GM23248 (cell line): ENCODE data around the gene RNF207. TPM values are rescaled to one million over a fixed set of nuclear protein-coding genes. Genes with fewer than 3 reads are reported as not detected.
A peak's percentile ranks its signal among the peaks of the same experiment; 100 is the strongest.

ENCODE experiments used
- DNase-seq: peaks from one replicate; pipeline ENCODE4 v3.0.0-alpha.2; 2015
- H2AFZ ChIP-seq: fragments of 200-600 bp; sonication (generic); 2 replicates; pipeline ENCODE4 v1.6.1; 2016; ENCODE audit warnings: antibody characterized with exemption
- H3F3A ChIP-seq: fragments of 200-600 bp; sonication (generic); 2 replicates; pipeline ENCODE4 v1.6.1; 2016; ENCODE audit warnings: mild to moderate bottlenecking, antibody characterized with exemption, mixed run types; ENCODE audit not compliant: insufficient read depth
- H3K27ac ChIP-seq: fragments of 200-600 bp; sonication (generic); 2 replicates; pipeline ENCODE4 v1.5.1; 2016; ENCODE audit warnings: mild to moderate bottlenecking
- H3K27me3 ChIP-seq: fragments of 200-600 bp; sonication (generic); replicated peaks from 2 replicates; pipeline ENCODE4 v1.6.1; 2016; ENCODE audit warnings: mild to moderate bottlenecking; ENCODE audit not compliant: insufficient read depth
- H3K36me3 ChIP-seq: fragments of 200-600 bp; sonication (generic); 2 replicates; pipeline ENCODE4 v1.6.1; 2016; ENCODE audit warnings: low read depth, mild to moderate bottlenecking
- H3K4me1 ChIP-seq: fragments of 200-600 bp; sonication (generic); 2 replicates; pipeline ENCODE4 v1.6.1; 2016; ENCODE audit warnings: mild to moderate bottlenecking; ENCODE audit not compliant: insufficient read depth
- H3K4me2 ChIP-seq: fragments of 200-600 bp; sonication (generic); one replicate; pipeline ENCODE4 v1.6.1; 2016; ENCODE audit warnings: mild to moderate bottlenecking; ENCODE audit not compliant: unreplicated experiment
- H3K4me3 ChIP-seq: fragments of 200-600 bp; sonication (generic); 2 replicates; pipeline ENCODE4 v1.5.1; 2016; ENCODE audit warnings: mild to moderate bottlenecking
- H3K79me2 ChIP-seq: fragments of 200-600 bp; sonication (generic); 2 replicates; pipeline ENCODE4 v1.6.1; 2016; ENCODE audit warnings: mild to moderate bottlenecking; ENCODE audit not compliant: insufficient read depth
- H3K9ac ChIP-seq: fragments of 200-600 bp; sonication (generic); 2 replicates; pipeline ENCODE4 v1.6.1; 2016; ENCODE audit warnings: mild to moderate bottlenecking
- H3K9me2 ChIP-seq: fragments of 200-600 bp; sonication (generic); 2 replicates; pipeline ENCODE4 v1.6.1; 2016; ENCODE audit warnings: mixed run types, mild to moderate bottlenecking, moderate library complexity; ENCODE audit not compliant: insufficient read depth
- H3K9me3 ChIP-seq: fragments of 200-600 bp; sonication (generic); one replicate; pipeline ENCODE4 v1.6.1; 2017; ENCODE audit warnings: low read depth
- H4K20me1 ChIP-seq: fragments of 200-600 bp; sonication (generic); 2 replicates; pipeline ENCODE4 v1.6.0; 2016; ENCODE audit not compliant: insufficient read depth
- EZH2 ChIP-seq: fragments of 200-600 bp; sonication (generic); IDR thresholded peaks from 2 replicates; pipeline ENCODE4 v1.6.1; 2018; ENCODE audit warnings: antibody characterized with exemption, mild to moderate bottlenecking; ENCODE audit not compliant: insufficient read depth, poor library complexity, severe bottlenecking
- EZH2phosphoT487 ChIP-seq: fragments of 200-600 bp; sonication (generic); IDR thresholded peaks from 2 replicates; pipeline ENCODE4 v1.6.1; 2018; ENCODE audit warnings: antibody characterized with exemption, moderate library complexity, mild to moderate bottlenecking, low read depth; ENCODE audit not compliant: insufficient read depth
- WGBS, 2 experiments: methylation state at CpG; one replicate each; pipeline ENCODE4 v1.1.6; 2015 to 2017; ENCODE audit warnings: low lambda C conversion rate in 2 of 2, low coverage in 1 of 2; ENCODE audit errors: missing lambda C conversion rate in 2 of 2; 5-methylcytosine and 5-hydroxymethylcytosine counted together
- in situ Hi-C: fragments of 300-500 bp; cut with MboI; formaldehyde crosslinking; loops from 2 replicates; pipeline ENCODE4 v1.15.0; 2020
- polyA plus RNA-seq: library from polyadenylated mRNA; unstranded; fragments of >200 nt; fragmentation: Nextera tagmentation; extraction: Ambion mirVana; gene quantifications from 2 replicates; pipeline ENCODE4 v1.2.1, GENCODE V29; 2016
- total RNA-seq: library from RNA; depleted of rRNA; stranded (reverse); fragments of >200 nt; shearing (Covaris generic); gene quantifications from 2 replicates; pipeline ENCODE4 v1.2.3, GENCODE V29; 2014

RNF207 gene
- total and polyA plus RNA-seq, 2 experiments from 2014 or later: 8.6 to 30.3 TPM

GRCh38 chr1:6180268-6180706 is 25.6 kb upstream of the RNF207 start, which contains the start of gene CHD5:
TSS of gene CHD5 (minus strand) at chr1:6180321. CDS start at chr1:6180023, 298 bp downstream.
- H3K4me3 ChIP-seq: no peak within 1 kb of the TSS; the same call in 1 of the 2 replicates
- no peak for TF ChIP-seq EZH2
- 0 out of 2 replicates have a peak, but pooled peaks have one; percentile 22 for TF ChIP-seq EZH2phosphoT487
- H3K9me3 ChIP-seq: no peaks in the 10 kb centered on the region
- H3K9me2 ChIP-seq: no peaks in the 10 kb centered on the region
- H3K36me3 ChIP-seq: no peaks in the 10 kb centered on the region
- H3K9ac ChIP-seq: no peak within 1 kb of the TSS
- no peaks in the 10 kb centered on the region for H3K79me2 ChIP-seq
- H3F3A ChIP-seq: peaks cover 27% of the 10 kb centered on the region
- H2AFZ ChIP-seq: no peak within 1 kb of the TSS
- peak; percentile 43 for DNase-seq
- in situ Hi-C loops: no loop called here
- 2 to 6% methylated on average over 9 to 51 of the region's 57 CpGs for WGBS, 2 experiments
- peaks cover 8% of the 10 kb centered on the region for H3K4me1 ChIP-seq
- H4K20me1 ChIP-seq: 0 out of 2 replicates have a peak, but pooled peaks cover 4% of the 10 kb centered on the region
- H3K27ac ChIP-seq: no peak within 1 kb of the TSS
- peaks cover 18% of the 10 kb centered on the region for H3K27me3 ChIP-seq
- peak within 1 kb of the TSS; percentile 40 for H3K4me2 ChIP-seq

GRCh38 chr1:6180707-6181311 is 25.1 kb upstream of the RNF207 start:
- H3K27me3 ChIP-seq: peaks cover 18% of the 10 kb centered on the region
- H3K4me3 ChIP-seq: no peak overlapping the region
- H3K9me2 ChIP-seq: no peaks in the 10 kb centered on the region
- no peaks in the 10 kb centered on the region for H3K79me2 ChIP-seq
- H2AFZ ChIP-seq: no peak overlapping the region
- peaks cover 8% of the 10 kb centered on the region for H3K4me1 ChIP-seq
- H3K9me3 ChIP-seq: no peaks in the 10 kb centered on the region
- DNase-seq: peak; percentile 30
- H3K9ac ChIP-seq: no peak overlapping the region
- WGBS, 2 experiments: 9% methylated on average over 35 to 36 of the region's 36 CpGs
- no peak overlapping the region for H3K4me2 ChIP-seq
- TF ChIP-seq EZH2 (peak; percentile 88), EZH2phosphoT487 (no peak)
- H3K36me3 ChIP-seq: no peaks in the 10 kb centered on the region; the same call in 1 of the 2 replicates
- peaks cover 32% of the 10 kb centered on the region for H3F3A ChIP-seq
- 0 out of 2 replicates have a peak, but pooled peaks cover 7% of the 10 kb centered on the region for H4K20me1 ChIP-seq
- no peak overlapping the region for H3K27ac ChIP-seq
- in situ Hi-C loops: no loop called here

- DNase-seq: peak; percentile 45
- no peaks in the 10 kb centered on the region for H3K9me2 ChIP-seq
- H3K27me3 ChIP-seq: peaks cover 18% of the 10 kb centered on the region
- H3K36me3 ChIP-seq: no peaks in the 10 kb centered on the region; the same call in 1 of the 2 replicates
- no peaks in the 10 kb centered on the region for H3K9me3 ChIP-seq
- H2AFZ ChIP-seq: no peak overlapping the region
- no peak for TF ChIP-seq EZH2
- no peak for TF ChIP-seq EZH2phosphoT487
- H3K27ac ChIP-seq: no peak overlapping the region
- H3K9ac ChIP-seq: no peak overlapping the region
- no peak overlapping the region for H3K4me3 ChIP-seq
- in situ Hi-C loops: no loop called here
- H3K79me2 ChIP-seq: no peaks in the 10 kb centered on the region
- H3K4me1 ChIP-seq: peaks cover 8% of the 10 kb centered on the region
- no peak overlapping the region for H3K4me2 ChIP-seq
- 8 to 11% methylated on average over 10 of the region's 10 CpGs for WGBS, 2 experiments
- 0 out of 2 replicates have a peak, but pooled peaks cover 9% of the 10 kb centered on the region for H4K20me1 ChIP-seq
- H3F3A ChIP-seq: peaks cover 35% of the 10 kb centered on the region
Measured at GRCh38 chr1:6181347-6181770, 24.6 kb upstream of the RNF207 start.

GRCh38 chr1:6183520-6183989 is 22.4 kb upstream of the RNF207 start:
- no peak overlapping the region for H3K27ac ChIP-seq
- no peak overlapping the region for H2AFZ ChIP-seq
- peaks cover 9% of the 10 kb centered on the region; the same call in 1 of the 2 replicates for H4K20me1 ChIP-seq
- TF ChIP-seq EZH2 (no peak), EZH2phosphoT487 (no peak)
- WGBS, 2 experiments: 57 to 61% methylated on average over 6 of the region's 6 CpGs
- peaks cover 8% of the 10 kb centered on the region for H3K4me1 ChIP-seq
- in situ Hi-C loops: no loop called here
- no peaks in the 10 kb centered on the region for H3K9me2 ChIP-seq
- H3K79me2 ChIP-seq: peaks cover 20% of the 10 kb centered on the region
- no peaks in the 10 kb centered on the region for H3K9me3 ChIP-seq
- no peak overlapping the region for H3K4me2 ChIP-seq
- peaks cover 6% of the 10 kb centered on the region for H3K27me3 ChIP-seq
- H3K4me3 ChIP-seq: no peak overlapping the region
- H3K9ac ChIP-seq: no peak overlapping the region
- peaks cover 35% of the 10 kb centered on the region for H3F3A ChIP-seq
- peaks cover 5% of the 10 kb centered on the region; the same call in 1 of the 2 replicates for H3K36me3 ChIP-seq
- peak; percentile 54 for DNase-seq
